ENCODE data around the gene FAM43A. TPM values are rescaled to one million over a fixed set of nuclear protein-coding genes. Genes with fewer than 3 reads are reported as not detected.
A peak's percentile ranks its signal among the peaks of the same experiment; 100 is the strongest.

FAM43A gene
- total RNA-seq, 2 experiments from 2014 or later: 5.0 to 5.1 TPM

- H3K4me3 Mint-ChIP-seq: peak overlapping the region; percentile 41
- peaks cover 40% of the 10 kb centered on the region for H3K4me1 Mint-ChIP-seq
- DNase-seq (no peak), ATAC-seq (peak; percentile 54)
- H3K27me3 Mint-ChIP-seq: peaks cover 11% of the 10 kb centered on the region
- CTCF ChIA-PET: interaction anchor here (1.3 to 10.8 kb wide), 3 partner anchors 10 to 596 kb away, joined by 5 to 156 read pairs (median 6); partner anchors contain the start of genes FAM43A and XXYLT1
- POLR2A ChIA-PET: interaction anchor here (0.6 to 1.4 kb wide), 2 partner anchors 12 to 152 kb away, joined by 3 to 7 read pairs; no protein-coding TSS in a partner anchor
- H3K36me3 Mint-ChIP-seq (ENCODE audit: low read depth): no peaks in the 10 kb centered on the region
- intact Hi-C loops (cut with DNase I, micrococcal nuclease): loop anchor here (1.0 kb wide), 3 partner anchors 10 to 454 kb away; partner anchors contain the start of gene FAM43A (in 2 of the 2)
- H3K9me3 Mint-ChIP-seq (ENCODE audit: low read depth): no peaks in the 10 kb centered on the region
- peak overlapping the region; percentile 76 for H3K27ac Mint-ChIP-seq
Measured at GRCh38 chr3:194675680-194676079, 10.0 kb upstream of the FAM43A start.

- H3K27me3 Mint-ChIP-seq: peaks cover 18% of the 10 kb centered on the region
- no peak for DNase-seq
- no peaks in the 10 kb centered on the region for H3K36me3 Mint-ChIP-seq (ENCODE audit: low read depth)
- CTCF ChIA-PET: interaction anchor here (0.7 to 10.8 kb wide), 3 partner anchors 9 to 447 kb away, joined by 3 to 156 read pairs (median 4); partner anchors contain the start of gene FAM43A
- POLR2A ChIA-PET: no interaction called here
- H3K27ac Mint-ChIP-seq: no peak overlapping the region
- intact Hi-C loops (cut with DNase I, micrococcal nuclease): no loop called here
- H3K4me3 Mint-ChIP-seq: no peak overlapping the region
- ATAC-seq: no peak
- peaks cover 33% of the 10 kb centered on the region for H3K4me1 Mint-ChIP-seq
- no peaks in the 10 kb centered on the region for H3K9me3 Mint-ChIP-seq (ENCODE audit: low read depth)
Measured at GRCh38 chr3:194676471-194676870, 9.2 kb upstream of the FAM43A start.

GRCh38 chr3:194680888-194681615, 4.6 kb upstream of the FAM43A start:
- CTCF ChIA-PET: interaction anchor here (0.6 to 9.1 kb wide), 3 partner anchors 8 to 579 kb away, joined by 4 to 156 read pairs (median 6); partner anchors contain the start of gene LSG1
- Mint-ChIP-seq H3K36me3 (ENCODE audit: low read depth) (no peaks in the 10 kb centered on the region), H3K4me1 (peaks cover 40% of the 10 kb centered on the region), H3K9me3 (ENCODE audit: low read depth) (no peaks in the 10 kb centered on the region), H3K27me3 (peaks cover 33% of the 10 kb centered on the region), H3K4me3 (no peak overlapping the region), H3K27ac (no peak overlapping the region)
- DNase-seq: no peak
- intact Hi-C loops (cut with DNase I, micrococcal nuclease): loop anchor here in 1 of 2 experiments (10.0 kb wide), 2 partner anchors 764 to 844 kb away; partner anchors contain the start of gene ACAP2
- no peak for ATAC-seq
- POLR2A ChIA-PET: no interaction called here

- H3K36me3 Mint-ChIP-seq (ENCODE audit: low read depth): no peaks in the 10 kb centered on the region
Measured at GRCh38 chr3:194682189-194682693, 3.4 kb upstream of the FAM43A start.

GRCh38 chr3:194682694-194683310, 2.9 kb upstream of the FAM43A start:
- no peaks in the 10 kb centered on the region for H3K9me3 Mint-ChIP-seq (ENCODE audit: low read depth)
- no peak overlapping the region for H3K4me3 Mint-ChIP-seq
- intact Hi-C loops (cut with DNase I, micrococcal nuclease): loop anchor here (1.0 to 10.0 kb wide), 7 partner anchors 86 to 842 kb away; partner anchors contain the start of genes ACAP2 (in 1 of the 2) and XXYLT1 (in 1 of the 2)
- ChIA-PET CTCF (interaction anchor here (0.6 to 9.1 kb wide), 52 partner anchors 8 to 838 kb away, joined by 3 to 156 read pairs (median 3); partner anchors contain the start of genes LSG1 and XXYLT1), POLR2A (interaction anchor here (0.6 to 1.3 kb wide), 2 partner anchors 259 to 576 kb away, joined by 3 to 4 read pairs; no protein-coding TSS in a partner anchor)
- peaks cover 41% of the 10 kb centered on the region for H3K4me1 Mint-ChIP-seq
- DNase-seq: peak; percentile 77
- peaks cover 30% of the 10 kb centered on the region for H3K27me3 Mint-ChIP-seq
- ATAC-seq: peak; percentile 73
- H3K27ac Mint-ChIP-seq: no peak overlapping the region
- H3K36me3 Mint-ChIP-seq (ENCODE audit: low read depth): peaks cover 2% of the 10 kb centered on the region

More at GRCh38 chr3:194682189-194682693, 3.4 kb upstream of the FAM43A start:
- DNase-seq (no peak), ATAC-seq (no peak)
- H3K27ac Mint-ChIP-seq: no peak overlapping the region
- no peaks in the 10 kb centered on the region for H3K9me3 Mint-ChIP-seq (ENCODE audit: low read depth)
- intact Hi-C loops (cut with DNase I, micrococcal nuclease): loop anchor here (1.0 to 10.0 kb wide), 7 partner anchors 87 to 843 kb away; partner anchors contain the start of genes ACAP2 (in 1 of the 2) and XXYLT1 (in 1 of the 2)
- CTCF ChIA-PET: interaction anchor here (0.6 to 9.1 kb wide), 48 partner anchors 9 to 839 kb away, joined by 3 to 156 read pairs (median 3); partner anchors contain the start of genes LSG1 and XXYLT1
- no peak overlapping the region for H3K4me3 Mint-ChIP-seq
- peaks cover 39% of the 10 kb centered on the region for H3K4me1 Mint-ChIP-seq
- POLR2A ChIA-PET: interaction anchor here (1.3 kb wide), 1 partner anchor 577 kb away, joined by 4 read pairs; no protein-coding TSS in a partner anchor
- peaks cover 31% of the 10 kb centered on the region for H3K27me3 Mint-ChIP-seq

GRCh38 chr3:194683380-194683779, 2.3 kb upstream of the FAM43A start:
- ChIA-PET CTCF (interaction anchor here (0.6 to 9.1 kb wide), 18 partner anchors 10 to 588 kb away, joined by 3 to 156 read pairs (median 5); partner anchors contain the start of genes LSG1 and XXYLT1), POLR2A (interaction anchor here (0.6 to 1.3 kb wide), 2 partner anchors 258 to 575 kb away, joined by 3 to 4 read pairs; no protein-coding TSS in a partner anchor)
- Mint-ChIP-seq H3K9me3 (ENCODE audit: low read depth) (no peaks in the 10 kb centered on the region), H3K27ac (no peak overlapping the region), H3K36me3 (ENCODE audit: low read depth) (peaks cover 2% of the 10 kb centered on the region), H3K27me3 (peaks cover 29% of the 10 kb centered on the region), H3K4me3 (no peak overlapping the region), H3K4me1 (peaks cover 44% of the 10 kb centered on the region)
- intact Hi-C loops (cut with DNase I, micrococcal nuclease): loop anchor here (2.0 to 10.0 kb wide), 5 partner anchors 85 to 841 kb away; partner anchors contain the start of genes ACAP2 (in 1 of the 2) and XXYLT1 (in 1 of the 2)
- DNase-seq (no peak), ATAC-seq (no peak)

- Mint-ChIP-seq H3K27me3 (peaks cover 41% of the 10 kb centered on the region), H3K4me1 (peaks cover 59% of the 10 kb centered on the region), H3K27ac (peak overlapping the region; percentile 40), H3K4me3 (peak overlapping the region; percentile 78), H3K9me3 (ENCODE audit: low read depth) (no peaks in the 10 kb centered on the region), H3K36me3 (ENCODE audit: low read depth) (peaks cover 2% of the 10 kb centered on the region)
- intact Hi-C loops (cut with DNase I, micrococcal nuclease): loop anchor here (1.0 to 10.0 kb wide), 9 partner anchors 10 to 857 kb away; partner anchors contain the start of genes ACAP2 (in 1 of the 2) and PPP1R2 (in 1 of the 2)
- ATAC-seq: peak; percentile 63
- no peak for DNase-seq
- POLR2A ChIA-PET: interaction anchor here (0.8 to 1.2 kb wide), 2 partner anchors 13 to 585 kb away, joined by 3 to 7 read pairs; partner anchors contain the start of gene XXYLT1
- CTCF ChIA-PET: interaction anchor here (1.0 to 9.1 kb wide), 3 partner anchors 8 to 276 kb away, joined by 3 to 156 read pairs (median 3); partner anchors contain the start of gene LSG1
Measured at GRCh38 chr3:194685065-194685717, 492 bp upstream of the FAM43A start.

- ATAC-seq: no peak
- Mint-ChIP-seq H3K27ac (no peak overlapping the region), H3K36me3 (ENCODE audit: low read depth) (peaks cover 2% of the 10 kb centered on the region), H3K27me3 (peaks cover 38% of the 10 kb centered on the region), H3K4me1 (peaks cover 66% of the 10 kb centered on the region), H3K9me3 (ENCODE audit: low read depth) (no peaks in the 10 kb centered on the region), H3K4me3 (peak overlapping the region; percentile 78)
- no peak for DNase-seq
- intact Hi-C loops (cut with DNase I, micrococcal nuclease): loop anchor here (5.0 to 10.0 kb wide), 6 partner anchors 261 to 856 kb away; partner anchors contain the start of genes ACAP2 (in 1 of the 2) and PPP1R2 (in 1 of the 2)
- CTCF ChIA-PET: interaction anchor here (0.6 to 9.1 kb wide), 7 partner anchors 7 to 291 kb away, joined by 3 to 156 read pairs (median 3); partner anchors contain the start of gene LSG1
- POLR2A ChIA-PET: interaction anchor here (0.6 to 1.9 kb wide), 3 partner anchors 11 to 584 kb away, joined by 4 to 7 read pairs (median 7); partner anchors contain the start of gene XXYLT1
Measured at GRCh38 chr3:194686414-194686815, 732 bp downstream of the FAM43A start.

- CTCF ChIA-PET: interaction anchor here (0.6 to 9.1 kb wide), 21 partner anchors 8 to 655 kb away, joined by 3 to 156 read pairs (median 3); partner anchors contain the start of genes LSG1 and TMEM44
- intact Hi-C loops (cut with DNase I, micrococcal nuclease): loop anchor here (1.0 to 10.0 kb wide), 7 partner anchors 260 to 855 kb away; partner anchors contain the start of genes ACAP2 (in 1 of the 2) and PPP1R2 (in 1 of the 2)
- Mint-ChIP-seq H3K4me1 (peaks cover 65% of the 10 kb centered on the region), H3K9me3 (ENCODE audit: low read depth) (no peaks in the 10 kb centered on the region), H3K4me3 (peak overlapping the region; percentile 78), H3K36me3 (ENCODE audit: low read depth) (peaks cover 2% of the 10 kb centered on the region), H3K27ac (peak overlapping the region; percentile 69), H3K27me3 (peaks cover 38% of the 10 kb centered on the region)
- peak; percentile 1 for ATAC-seq
- DNase-seq: peak; percentile 53
- POLR2A ChIA-PET: interaction anchor here (0.6 to 1.9 kb wide), 4 partner anchors 12 to 583 kb away, joined by 3 to 7 read pairs (median 6); partner anchors contain the start of genes LSG1 and XXYLT1
Measured at GRCh38 chr3:194686816-194687637, 1.3 kb downstream of the FAM43A start.
